ENCODE results near the gene SYT17. TPM values are rescaled to one million over a fixed set of nuclear protein-coding genes. Genes with fewer than 3 reads are reported as not detected.

Gene SYT17
- total and polyA plus RNA-seq, 11 donors = 0.23 to 5.2 (median 0.66) TPM

GRCh38 chr16:19170043-19170655, 2.1 kb downstream of the SYT17 start:
- ATAC-seq = no peak
- no peak for DNase-seq
- H3K27me3 ChIP-seq = peaks cover 0 to 35% (median 15%) of the 10 kb centered on the region in 9 donors
- TF ChIP-seq CTCF (IDR thresholded peaks at IDR 0.05) (no peak), POLR2A (IDR thresholded peaks at IDR 0.05) (no peak)
- H3K4me3 ChIP-seq = no peak overlapping the region
- H3K4me1 ChIP-seq = peaks cover 0 to 21% (median 6%) of the 10 kb centered on the region in 12 donors
- H3K36me3 ChIP-seq = no peaks in the 10 kb centered on the region
- H3K9me3 ChIP-seq = no peaks in the 10 kb centered on the region
- no peak overlapping the region for H3K27ac ChIP-seq
- intact Hi-C loops (cut with DNase I) = loop anchor here in 1 of 10 donors (5.0 to 10.0 kb wide), 2 partner anchors 78 to 335 kb away; no protein-coding TSS in a partner anchor
- WGBS, 4 donors = 77 to 83% (median 80%) methylated on average over 7 of the region's 7 CpGs

- intact Hi-C loops (cut with DNase I) = loop anchor here in 1 of 10 donors (5.0 to 10.0 kb wide), 2 partner anchors 80 to 333 kb away; no protein-coding TSS in a partner anchor
- TF ChIP-seq CTCF (IDR thresholded peaks at IDR 0.05) (no peak), POLR2A (IDR thresholded peaks at IDR 0.05) (no peak)
- Histone ChIP-seq H3K27me3 (peaks cover 0 to 28% (median 10%) of the 10 kb centered on the region in 9 donors), H3K36me3 (no peaks in the 10 kb centered on the region), H3K27ac (no peak overlapping the region), H3K4me3 (no peak overlapping the region), H3K4me1 (peaks cover 0 to 20% (median 6%) of the 10 kb centered on the region in 12 donors), H3K9me3 (no peaks in the 10 kb centered on the region)
- 81 to 84% (median 83%) methylated on average over 12 of the region's 12 CpGs for WGBS, 4 donors
- DNase-seq (no peak), ATAC-seq (no peak)
Observed at GRCh38 chr16:19172098-19172780, 4.2 kb downstream of the SYT17 start.

- intact Hi-C loops (cut with DNase I) = loop anchor here in 1 of 10 donors (5.0 to 10.0 kb wide), 2 partner anchors 81 to 332 kb away; no protein-coding TSS in a partner anchor
- DNase-seq (no peak), ATAC-seq (no peak)
- Histone ChIP-seq H3K27ac (no peak overlapping the region), H3K4me1 (peaks cover 0 to 12% (median 5%) of the 10 kb centered on the region in 12 donors), H3K36me3 (no peaks in the 10 kb centered on the region), H3K27me3 (peaks cover 0 to 20% (median 6%) of the 10 kb centered on the region in 9 donors), H3K4me3 (no peak overlapping the region), H3K9me3 (no peaks in the 10 kb centered on the region)
- TF ChIP-seq CTCF (IDR thresholded peaks at IDR 0.05) (no peak), POLR2A (IDR thresholded peaks at IDR 0.05) (no peak)
- WGBS, 4 donors = 72 to 77% (median 74%) methylated on average over 8 of the region's 8 CpGs
Observed at GRCh38 chr16:19173059-19173458, 5.0 kb downstream of the SYT17 start.
